Stimulated activated CD8-positive, alpha-beta memory T cell treated with anti-CD3 and anti-CD28 coated beads, Interleukin-2, amount 100 ng/mL, for 1 hour (primary cell): ENCODE data around the gene NINL.
"Not testable (repeated sequence)": the region's sequence is repeated elsewhere in the genome, so short reads cannot be mapped to it uniquely, and the experiment has no call there.

ENCODE experiments used
- DNase-seq, 2 donors: peaks; one replicate each; pipeline ENCODE4 v3.0.0-alpha.2; 2020; ENCODE audit warnings: low read depth in 2 of 2

Gene NINL

DNA sequence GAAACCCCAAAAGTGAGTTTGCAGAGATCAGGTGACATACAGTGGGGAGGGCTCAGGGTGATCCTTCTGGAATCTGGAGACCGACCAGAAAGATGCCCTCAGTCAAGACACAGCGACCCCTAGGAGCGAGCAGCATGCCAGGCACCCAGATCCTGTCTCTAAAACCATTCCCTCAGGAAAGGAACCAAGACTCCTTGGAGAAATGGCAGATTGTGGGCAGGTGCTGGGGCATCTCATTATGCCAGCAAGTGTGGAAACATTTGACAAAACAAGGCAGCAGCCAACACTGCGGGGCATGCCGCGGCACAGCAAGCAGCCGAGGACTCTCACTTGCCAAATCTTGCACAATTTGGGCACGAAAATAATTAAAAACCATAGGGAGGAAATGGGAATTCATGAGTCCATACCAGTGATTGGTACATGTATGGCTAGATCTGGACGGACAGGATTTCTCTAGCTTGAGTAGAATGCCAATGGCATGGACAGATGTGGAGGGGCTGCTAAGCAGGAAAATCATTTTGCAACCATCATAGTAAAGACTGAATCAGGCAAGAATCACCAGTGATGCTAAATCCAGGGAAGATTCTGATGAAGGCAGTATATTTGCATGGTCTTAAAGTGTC lies 101.0 kb downstream of the NINL start:
- no peak for DNase-seq

DNA sequence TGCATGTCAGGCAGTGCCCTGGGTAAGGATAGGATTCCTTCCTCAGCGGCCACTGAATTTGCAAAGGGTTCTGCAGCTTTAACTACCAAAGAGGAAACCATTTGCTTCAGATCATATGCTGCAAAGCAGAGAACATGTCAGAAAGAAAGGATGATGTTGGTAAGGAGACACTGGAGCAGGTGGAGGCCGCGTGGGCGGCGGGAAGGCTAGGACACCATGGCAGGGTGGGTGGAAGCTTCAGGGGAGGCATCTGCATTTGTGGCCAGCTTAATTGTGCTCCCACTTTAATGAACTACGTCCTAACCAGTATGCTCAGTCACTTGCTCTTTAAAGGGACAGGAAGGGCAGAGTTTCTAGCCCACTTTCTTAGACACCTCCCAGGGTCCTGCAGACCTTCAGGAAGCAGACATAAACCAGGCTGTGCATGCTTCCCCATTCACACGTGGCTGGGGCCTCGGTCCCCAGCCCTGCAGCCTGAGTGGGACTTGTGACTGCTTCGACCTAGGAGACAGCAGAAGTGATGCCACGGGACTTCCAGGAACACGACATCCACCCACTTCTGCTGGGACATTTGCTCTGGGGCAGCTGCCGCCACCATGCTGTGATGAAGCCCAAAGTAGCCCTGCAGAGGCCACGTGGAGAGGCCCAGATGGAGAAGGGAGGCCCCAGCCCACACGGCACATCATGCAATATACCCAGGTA lies 101.7 kb downstream of the NINL start:
- no peak for DNase-seq

DNA sequence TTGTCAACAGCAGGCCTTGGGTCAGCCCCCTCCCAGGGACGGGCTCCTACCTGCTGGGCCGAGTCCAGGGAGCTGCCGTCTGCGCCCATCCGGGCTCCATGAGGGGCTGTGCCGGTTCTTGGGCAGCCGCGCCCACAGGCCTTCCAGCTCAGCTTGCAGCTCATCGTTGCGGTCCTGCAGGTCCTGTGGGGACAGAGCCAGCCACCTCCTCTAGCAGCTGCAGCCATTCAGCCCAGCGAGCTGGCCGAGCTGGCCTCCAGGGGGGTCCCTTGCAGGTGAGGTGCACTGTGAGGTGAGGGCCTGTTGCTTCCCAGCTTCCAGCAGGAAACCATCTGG lies 103.4 kb downstream of the NINL start:
- no peak for DNase-seq

DNA sequence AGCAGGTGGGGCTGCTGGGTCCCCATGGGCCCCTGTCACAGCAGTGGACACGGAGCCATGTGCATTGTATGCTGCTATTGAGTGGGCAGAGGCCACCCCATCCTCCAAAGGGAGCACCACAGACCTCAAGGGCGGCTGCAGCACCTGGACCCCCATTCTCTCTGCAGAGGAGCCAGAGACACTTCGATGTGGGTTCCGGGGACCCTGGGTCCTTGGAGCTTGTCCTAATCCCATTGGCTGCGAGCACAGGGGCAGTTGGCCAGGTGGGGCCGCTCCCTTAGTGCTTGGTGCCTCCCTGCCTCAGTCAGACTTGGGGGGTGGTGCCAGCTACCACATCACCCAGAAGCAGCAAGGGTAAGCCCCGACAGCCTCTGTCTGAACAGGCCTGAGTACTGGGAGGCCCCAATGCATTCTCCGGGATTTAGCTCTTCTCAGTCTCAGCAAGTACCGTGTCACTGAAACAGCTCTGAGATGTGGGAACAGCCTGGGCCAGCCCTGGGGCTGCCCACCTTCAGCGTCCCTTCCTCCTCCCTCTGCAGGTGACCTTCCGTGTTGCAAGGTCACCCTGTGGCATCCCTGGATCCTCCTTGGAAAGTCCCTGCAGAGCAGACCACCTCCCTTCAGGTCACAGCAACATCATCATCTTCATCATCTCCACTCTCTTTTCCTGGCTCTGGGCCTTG lies 104.0 kb downstream of the NINL start:
- DNase-seq: no peak

DNA sequence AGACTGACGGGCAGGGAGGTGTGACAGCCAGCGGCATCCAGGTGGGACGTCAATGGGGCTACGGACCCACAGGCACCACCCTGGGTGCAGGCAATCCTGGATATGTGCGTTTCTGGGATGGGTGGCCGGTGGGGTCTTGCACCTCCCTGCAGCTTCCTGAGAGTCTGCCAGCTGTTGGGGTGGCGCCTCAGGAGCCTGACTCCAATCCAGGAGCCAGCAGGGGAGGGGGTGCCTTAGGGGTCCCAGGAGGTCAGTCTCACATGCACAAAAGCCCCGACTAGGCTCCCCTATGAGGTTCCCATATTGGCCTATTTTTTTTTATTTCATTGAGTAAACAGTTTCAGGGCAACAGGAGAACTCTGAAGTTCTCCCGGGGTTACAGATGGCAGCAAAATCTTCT lies 104.5 kb downstream of the NINL start:
- DNase-seq: no peak

DNA sequence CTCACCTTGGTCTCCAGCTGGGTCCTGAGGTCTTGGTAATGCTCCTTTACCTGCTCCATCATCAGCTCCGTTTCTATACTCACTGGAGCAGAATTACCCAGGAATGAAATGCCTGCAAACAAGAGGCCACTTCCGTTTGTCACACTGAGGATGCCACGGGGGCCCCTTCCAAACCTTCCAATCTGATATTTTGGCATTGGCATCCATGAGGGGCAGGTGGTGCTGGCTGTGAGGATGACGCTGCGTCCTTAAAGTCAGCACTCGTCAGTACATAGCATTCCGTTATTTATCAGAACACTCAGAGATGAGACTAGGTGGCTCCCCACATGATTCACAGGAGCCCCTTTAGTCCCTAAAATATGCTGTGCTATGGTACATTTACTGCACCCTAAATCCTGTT lies 105.2 kb downstream of the NINL start:
- DNase-seq: no peak

DNA sequence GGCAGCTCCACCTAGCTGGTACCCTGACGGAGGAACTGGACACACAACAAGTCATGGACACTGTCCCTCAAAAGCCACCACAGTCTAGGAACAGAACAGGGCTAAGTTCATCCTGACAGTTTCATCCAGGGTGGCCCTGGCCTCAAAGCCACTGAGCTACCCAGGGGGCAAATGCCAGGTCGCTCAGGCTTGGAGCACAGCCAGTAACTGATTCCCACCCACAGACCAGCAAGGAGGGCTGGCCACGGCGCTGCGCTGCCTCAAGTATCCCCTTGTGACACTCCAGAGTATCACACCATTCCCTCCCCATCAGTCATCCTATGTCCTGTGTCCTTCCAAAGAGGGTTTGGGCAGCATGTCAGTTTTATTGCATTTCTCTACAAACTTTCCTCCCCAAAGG lies 105.7 kb downstream of the NINL start:
- DNase-seq: no peak

DNA sequence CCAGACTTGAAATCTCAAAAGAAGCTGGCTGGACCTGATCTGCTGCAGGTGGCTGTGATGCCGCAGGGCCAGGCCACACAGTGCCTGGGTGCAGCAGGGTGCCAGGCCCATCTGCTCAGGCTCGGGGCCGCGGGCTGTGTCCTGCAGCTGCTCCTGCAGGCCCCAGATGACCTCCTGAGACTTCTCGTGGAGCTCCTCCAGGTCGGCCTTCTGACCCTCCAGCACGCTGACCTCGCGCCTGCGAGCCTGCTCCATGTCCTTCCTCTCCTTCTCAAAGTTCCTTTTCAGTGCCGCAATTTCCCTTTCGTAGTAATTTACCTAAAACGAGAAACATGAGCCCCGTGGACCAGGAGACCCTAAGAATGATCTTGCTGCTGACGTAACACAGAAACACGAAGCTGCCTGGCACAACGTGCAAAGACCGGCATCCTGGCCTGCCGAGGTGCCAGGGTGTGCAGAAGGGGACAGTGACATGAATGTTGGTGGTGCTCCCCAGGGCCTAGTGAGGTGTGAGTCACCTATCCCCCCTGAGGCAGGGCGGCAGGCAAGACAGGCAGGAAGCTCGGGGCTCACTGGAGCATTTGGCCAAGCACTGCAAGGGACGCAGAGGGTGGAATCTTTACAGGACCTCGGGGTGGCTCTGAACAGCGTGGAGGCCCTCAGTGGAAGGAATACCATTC lies 106.3 kb downstream of the NINL start:
- DNase-seq: no peak

DNA sequence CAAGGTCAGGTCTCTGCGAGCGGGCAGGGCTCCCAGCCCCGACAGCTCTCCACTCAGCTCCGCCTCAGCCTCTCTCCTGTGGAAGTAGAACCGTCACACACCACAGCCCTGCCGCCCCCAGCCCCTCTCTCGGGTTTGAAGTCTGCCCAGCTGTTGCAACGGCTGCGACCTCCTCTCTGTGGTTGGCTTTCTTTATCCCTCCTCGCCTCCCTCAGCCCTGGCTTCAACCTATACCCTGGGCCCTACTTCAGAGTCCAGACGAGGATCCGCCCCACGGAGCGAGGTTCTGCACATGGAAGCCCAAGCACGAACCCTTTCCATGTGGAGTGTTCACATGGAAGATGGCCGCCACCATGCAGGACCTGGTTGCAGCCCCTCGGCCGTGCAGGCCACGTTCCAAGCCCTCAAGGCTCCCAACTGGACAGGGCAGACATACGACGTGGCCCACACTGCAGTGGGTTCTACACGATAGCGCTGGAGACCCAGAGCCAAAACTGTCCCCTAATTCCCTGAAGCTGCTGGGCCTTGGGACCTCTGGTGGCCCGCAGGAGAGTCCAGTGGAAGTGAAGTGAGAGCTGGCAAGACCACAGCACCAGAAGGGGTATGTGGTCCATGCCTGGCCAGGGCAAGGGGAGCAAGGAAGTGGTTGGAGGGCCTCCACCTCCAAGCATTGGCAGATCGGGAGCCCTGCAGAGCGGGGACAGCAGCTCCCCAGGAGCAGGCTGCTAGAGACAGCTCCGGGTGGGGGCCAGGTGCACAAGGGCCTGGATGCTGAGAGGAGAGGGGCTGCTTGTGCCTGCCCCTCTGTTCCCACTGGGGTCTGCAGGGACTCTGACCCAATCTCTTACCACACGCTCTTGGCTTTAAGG lies 108.1 kb downstream of the NINL start:
- DNase-seq: no peak

DNA sequence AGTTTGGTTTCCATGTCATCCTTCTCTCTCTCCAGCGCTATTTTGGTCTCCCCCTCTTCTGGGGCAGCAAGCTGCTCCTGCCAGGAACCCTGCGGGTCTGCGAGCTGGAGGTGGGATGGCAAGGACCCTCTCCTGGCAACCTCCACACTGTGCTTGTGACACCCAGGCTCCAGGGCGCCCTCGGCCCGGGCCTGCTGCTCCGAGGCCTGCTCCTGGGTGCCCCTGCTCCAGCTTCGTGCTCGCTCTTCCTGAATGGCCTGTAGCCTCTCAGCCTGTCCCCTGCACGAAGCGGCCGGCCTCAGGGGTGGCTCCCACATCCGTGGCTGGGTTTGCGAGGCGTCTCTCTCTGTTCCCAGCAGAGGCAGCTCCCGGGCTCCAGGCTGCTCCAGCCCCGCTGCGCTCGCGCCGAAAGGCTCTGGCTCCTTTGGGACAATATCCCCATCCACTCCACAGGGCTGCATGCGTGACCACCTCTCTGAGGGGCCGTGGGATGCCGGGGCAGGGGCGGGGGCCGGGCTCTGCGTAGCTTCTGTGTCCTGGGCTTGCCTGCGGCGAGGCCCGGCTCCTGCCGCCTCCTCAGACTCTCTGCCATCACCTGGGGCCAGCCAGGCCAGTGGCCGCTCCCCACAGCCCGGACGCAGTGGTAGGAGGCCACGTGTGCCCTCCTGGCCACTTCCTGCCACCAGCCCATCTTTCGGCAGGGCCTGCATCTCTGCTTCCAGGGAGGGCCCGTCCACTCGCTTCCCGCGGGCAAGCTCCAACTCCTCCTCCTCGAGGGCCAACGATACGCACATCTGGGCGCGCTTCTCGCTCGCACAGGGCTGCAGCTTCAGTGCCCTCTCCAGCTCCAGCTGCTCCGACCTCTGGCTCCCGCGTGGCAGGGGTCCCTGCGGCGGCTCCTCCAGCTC lies 109.0 kb downstream of the NINL start:
- DNase-seq: no peak

DNA sequence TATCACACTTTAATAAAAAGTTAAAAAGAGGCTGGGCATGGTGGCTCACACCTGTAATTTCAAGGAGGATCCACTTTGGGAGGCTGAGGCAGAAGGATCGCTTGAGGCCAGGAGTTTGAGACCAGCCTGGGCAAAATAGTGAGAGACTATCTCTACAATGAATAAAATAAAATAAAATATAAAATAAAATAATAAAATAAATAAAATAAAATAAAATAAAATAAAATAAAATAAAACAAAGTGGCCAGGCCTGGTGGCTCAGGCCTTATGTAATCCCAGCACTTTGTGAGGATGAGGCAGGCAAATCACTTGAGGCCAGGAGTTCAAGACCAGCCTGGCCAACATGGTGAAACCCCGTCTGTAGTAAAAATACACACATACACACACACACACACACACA lies 112.0 kb downstream of the NINL start:
- not testable (repeated sequence) for DNase-seq

DNA sequence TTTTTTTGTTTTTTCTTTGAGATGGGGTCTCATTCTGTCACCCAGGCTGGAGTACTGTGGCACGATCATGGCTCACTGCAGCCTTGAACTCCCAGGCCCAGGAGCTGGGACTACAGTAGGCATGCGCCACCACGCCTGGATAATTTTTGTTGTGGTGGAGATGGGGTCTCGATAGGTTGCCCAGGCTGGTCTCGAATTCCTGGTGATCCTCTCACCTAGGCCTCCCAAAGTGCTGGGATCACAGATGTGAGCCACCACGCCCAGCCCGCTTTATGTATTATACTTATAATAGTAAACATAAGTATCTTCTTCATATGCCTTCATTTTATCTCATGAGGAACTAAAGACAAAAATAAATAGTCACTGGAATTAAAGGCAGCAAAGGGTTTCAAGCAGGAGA lies 114.3 kb downstream of the NINL start:
- DNase-seq: no peak

DNA sequence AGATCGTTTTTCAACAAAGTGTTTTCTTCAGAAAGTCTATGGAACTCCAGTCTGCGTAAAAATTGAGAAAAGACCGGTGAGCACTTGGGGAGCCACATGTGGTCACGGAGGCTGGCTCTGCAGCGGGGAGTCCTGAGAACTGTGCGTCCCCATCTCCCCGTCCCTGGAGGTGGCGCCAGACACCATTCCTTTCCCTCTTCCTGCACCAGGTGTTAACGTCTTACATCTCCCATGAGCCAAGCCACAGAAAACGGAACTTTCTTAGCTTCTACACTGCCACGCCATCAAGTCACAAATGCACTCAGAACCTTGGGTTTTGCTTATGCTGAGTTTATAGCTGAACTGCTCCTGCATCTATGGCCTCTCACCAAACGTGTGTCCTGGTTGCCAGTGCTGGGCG lies 115.3 kb downstream of the NINL start:
- DNase-seq: no peak

DNA sequence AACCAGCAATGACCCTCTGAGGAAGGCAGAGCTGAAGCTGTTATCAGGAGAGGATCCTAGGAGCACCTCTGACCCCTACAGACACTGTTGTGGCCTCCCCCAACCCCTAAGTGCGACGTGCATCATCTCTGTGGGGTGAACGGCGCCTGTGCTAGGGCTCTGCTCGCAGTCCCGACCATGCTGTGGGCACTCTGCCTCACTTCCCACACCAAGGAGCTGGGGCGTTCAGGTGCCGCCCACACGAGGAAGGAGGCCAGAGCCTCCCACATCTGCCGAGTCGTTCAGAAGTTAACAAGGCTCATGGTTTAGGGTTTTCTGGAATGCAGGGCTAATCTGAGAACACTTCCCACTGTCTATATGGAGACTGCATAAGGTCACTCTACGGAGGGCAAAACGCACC lies 115.8 kb downstream of the NINL start:
- no peak for DNase-seq

DNA sequence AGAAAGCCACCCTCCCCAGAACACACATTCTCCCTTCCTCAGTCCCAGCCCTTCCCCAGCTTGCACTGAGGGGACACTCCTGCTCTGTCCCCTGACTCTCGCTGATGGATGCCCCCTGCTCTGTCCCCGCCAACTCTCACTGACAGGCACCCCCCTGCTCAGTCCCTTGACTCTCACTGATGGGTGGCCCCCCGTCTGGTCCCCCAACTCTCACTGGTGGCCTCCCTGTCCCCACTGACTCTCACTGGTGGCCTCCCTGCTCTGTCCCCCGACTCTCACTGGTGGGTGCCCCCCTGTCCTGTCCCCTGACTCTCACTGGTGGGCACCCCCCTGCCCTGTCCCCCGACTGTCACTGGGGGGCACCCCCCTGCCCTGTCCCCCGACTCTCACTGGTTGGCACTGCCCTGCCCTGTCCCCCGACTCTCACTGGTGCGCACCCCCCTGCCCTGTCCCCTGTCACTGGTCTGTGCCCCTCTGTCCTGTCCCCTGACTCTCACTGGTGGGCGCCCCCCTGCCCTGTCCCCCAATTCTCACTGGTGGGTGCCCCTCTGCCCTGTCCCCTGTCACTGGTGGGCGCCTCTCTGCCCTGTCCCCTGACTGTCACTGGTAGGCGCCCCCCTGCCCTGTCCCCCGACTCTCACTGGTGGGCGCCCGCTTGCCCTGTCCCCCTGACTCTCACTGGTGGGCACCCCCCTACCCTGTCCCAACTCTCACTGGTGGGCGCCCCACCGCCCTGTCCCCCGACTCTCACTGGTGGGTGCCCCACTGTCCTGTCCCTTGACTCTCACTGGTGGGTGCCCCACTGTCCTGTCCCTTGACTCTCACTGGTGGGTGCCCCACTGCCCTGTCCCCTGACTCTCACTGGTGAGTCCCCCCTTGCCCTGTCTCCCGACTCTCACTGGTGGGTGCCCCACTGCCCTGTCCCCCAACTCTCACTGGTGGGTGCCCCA lies 116.9 kb downstream of the NINL start:
- no peak for DNase-seq

DNA sequence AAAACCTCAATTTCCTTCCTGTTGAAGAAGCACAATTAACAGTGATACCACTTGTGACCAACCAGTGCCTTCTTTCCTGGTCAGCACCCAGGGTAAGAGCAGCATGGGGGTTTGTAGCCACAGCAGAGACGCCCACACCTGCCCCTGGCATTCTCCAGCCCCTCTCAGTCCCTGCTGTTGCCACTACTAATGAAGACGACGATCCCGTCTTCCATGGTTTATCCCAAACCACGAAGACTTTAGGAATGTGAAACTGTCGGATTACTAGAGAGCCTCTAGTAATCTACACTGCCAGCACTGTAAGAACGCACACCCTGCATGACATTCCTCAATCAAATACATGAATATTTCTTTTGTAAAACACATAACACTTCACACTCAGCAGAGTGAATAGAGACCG lies 117.9 kb downstream of the NINL start:
- DNase-seq: no peak

DNA sequence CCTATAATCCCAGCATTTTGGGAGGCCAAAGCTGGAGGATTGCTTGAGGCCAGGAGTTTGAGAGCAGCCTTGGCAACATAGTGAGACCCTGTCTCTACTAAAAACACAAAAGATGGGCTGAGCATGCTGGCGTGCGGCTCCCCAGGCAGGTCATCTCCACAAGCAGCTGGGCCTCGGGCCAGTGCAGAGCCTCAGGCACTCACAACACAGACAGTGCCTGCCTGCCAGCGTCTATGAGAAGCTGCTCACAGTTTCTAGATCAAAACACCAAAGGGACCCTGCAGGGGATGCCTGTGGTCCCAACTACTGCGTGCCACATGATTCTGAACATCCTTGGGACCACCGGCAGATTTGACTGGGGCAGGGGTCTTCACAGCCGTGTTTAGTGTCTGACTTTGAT lies 118.5 kb downstream of the NINL start:
- DNase-seq: no peak

DNA sequence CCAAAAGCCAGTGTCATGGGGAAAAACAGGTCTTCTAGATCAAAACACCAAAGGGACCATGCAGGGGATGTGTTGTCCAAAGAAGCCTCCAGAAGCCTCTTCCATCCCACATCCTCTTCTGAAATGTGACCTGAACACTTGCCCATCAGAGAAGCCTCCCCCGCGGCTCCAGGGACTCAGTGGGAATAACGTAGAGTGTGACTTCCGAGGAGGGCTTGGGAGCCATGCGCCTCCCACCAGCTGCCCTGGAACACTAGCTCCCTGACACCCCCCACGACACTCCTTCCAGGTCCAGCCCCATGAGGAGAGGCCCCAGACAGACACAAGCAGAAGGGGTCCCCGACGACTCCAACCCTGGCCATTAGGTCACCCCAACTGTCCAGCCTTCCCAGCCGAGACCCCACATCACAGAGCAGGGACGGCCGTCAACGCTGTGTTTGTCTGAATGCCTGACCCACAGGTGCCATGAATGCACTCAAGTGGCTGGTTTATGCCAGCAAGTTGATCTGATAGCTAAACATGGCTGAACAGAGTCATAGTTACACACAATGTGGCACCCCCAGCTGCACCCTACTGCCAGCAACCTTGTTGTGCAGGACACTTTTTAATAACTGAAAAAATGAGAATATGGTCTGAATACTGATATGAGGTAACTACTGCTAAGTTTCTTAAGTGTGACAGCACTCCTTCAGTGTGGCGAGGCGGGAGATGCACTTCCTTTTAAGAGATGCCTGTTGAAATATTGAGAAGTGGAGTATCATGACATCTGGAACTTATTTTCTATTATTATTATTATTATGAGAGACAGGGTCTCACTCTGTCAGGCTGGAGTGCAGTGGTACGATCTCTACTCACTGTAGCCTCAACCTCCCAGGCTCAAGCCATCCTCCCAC lies 119.8 kb downstream of the NINL start:
- DNase-seq: no peak
